Small intestine (tissue), 7 donors: ENCODE measurements around the gene ATF7. TPM values are rescaled to one million over a fixed set of nuclear protein-coding genes. Genes with fewer than 3 reads are reported as not detected.

Source experiments
- DNase-seq, 2 donors: peaks; one replicate each; pipeline versions ENCODE4 v3.0.0 to v3.0.0-alpha.2; 2013
- FAIRE-seq: peaks from 2 replicates; lab custom pipeline; 2012; peaks lifted over from hg19 to GRCh38; lab: Jason Lieb, UNC
- H3K27ac ChIP-seq, 3 donors: one replicate each; pipeline ENCODE4 v1.5.1; 2013; ENCODE audit warnings: low read length in 2 of 3, mild to moderate bottlenecking in 2 of 3, control low read depth in 1 of 3, inconsistent platforms in 1 of 3, low read depth in 1 of 3, moderate library complexity in 1 of 3
- H3K27me3 ChIP-seq, 3 donors: one replicate each; pipeline ENCODE4 v1.6.1; 2013; ENCODE audit warnings: low read length in 3 of 3, inconsistent platforms in 1 of 3; ENCODE audit not compliant: control insufficient read depth in 3 of 3, insufficient read depth in 3 of 3
- H3K36me3 ChIP-seq, 3 donors: one replicate each; pipeline ENCODE4 v1.6.1; 2013; ENCODE audit warnings: low read length in 3 of 3, inconsistent platforms in 1 of 3, low read depth in 1 of 3, mild to moderate bottlenecking in 1 of 3, moderate library complexity in 1 of 3; ENCODE audit not compliant: control insufficient read depth in 3 of 3, insufficient read depth in 2 of 3
- H3K4me1 ChIP-seq, 3 donors: one replicate each; pipeline ENCODE4 v1.6.1; 2013; ENCODE audit warnings: low read length in 2 of 3, inconsistent platforms in 1 of 3, low read depth in 1 of 3, mild to moderate bottlenecking in 1 of 3, moderate library complexity in 1 of 3; ENCODE audit not compliant: control insufficient read depth in 3 of 3, insufficient read depth in 2 of 3
- H3K4me3 ChIP-seq, 3 donors: one replicate each; pipeline ENCODE4 v1.5.1; 2013; ENCODE audit warnings: low read length in 3 of 3, control low read depth in 1 of 3, inconsistent platforms in 1 of 3, low read depth in 1 of 3, mild to moderate bottlenecking in 1 of 3, moderate library complexity in 1 of 3
- H3K9me3 ChIP-seq, 2 donors: one replicate each; pipeline ENCODE4 v1.6.1; 2013; ENCODE audit warnings: low read depth in 1 of 2, low read length in 1 of 2; ENCODE audit not compliant: control insufficient read depth in 2 of 2, insufficient read depth in 1 of 2
- WGBS, 3 donors: extraction: QIAGEN DNeasy Blood & Tissue Kit; methylation state at CpG; one replicate each; pipeline ENCODE4 v1.1.7; 2013; 5-methylcytosine and 5-hydroxymethylcytosine counted together
- polyA plus RNA-seq, 4 donors: library from polyadenylated mRNA; stranded (reverse) in 3 of 4; unstranded in 1 of 4; fragments of 200-250 nt in 3 of 4; fragments of 120-200 nt in 1 of 4; gene quantifications; one replicate each; pipeline versions ENCODE4 v1.2.1 to v1.2.3, GENCODE V29; 2013
- donor health status: healthy with polysubstance abuse.
- donor health status: control.
- donor health status: control.
- donor health status: Bipolar disorder and iron deficiency.
- donor health status: healthy.

The ATF7 gene
- polyA plus RNA-seq, 4 donors: 8.6 to 32.9 (median 14.5) TPM

- Histone ChIP-seq H3K27ac (no peak overlapping the region), H3K4me1 (peaks cover 6 to 51% (median 7%) of the 10 kb centered on the region in 3 donors), H3K27me3 (peaks cover 0 to 3% (median 0%) of the 10 kb centered on the region in 3 donors), H3K9me3 (no peaks in the 10 kb centered on the region), H3K4me3 (no peak overlapping the region), H3K36me3 (no peaks in the 10 kb centered on the region)
- FAIRE-seq: no peak
- no peak for DNase-seq
- WGBS, 3 donors: 76 to 90% (median 84%) methylated on average over 3 of the region's 3 CpGs
Measured at GRCh38 chr12:53497461-53497860, 128.7 kb downstream of the ATF7 start.

DNA sequence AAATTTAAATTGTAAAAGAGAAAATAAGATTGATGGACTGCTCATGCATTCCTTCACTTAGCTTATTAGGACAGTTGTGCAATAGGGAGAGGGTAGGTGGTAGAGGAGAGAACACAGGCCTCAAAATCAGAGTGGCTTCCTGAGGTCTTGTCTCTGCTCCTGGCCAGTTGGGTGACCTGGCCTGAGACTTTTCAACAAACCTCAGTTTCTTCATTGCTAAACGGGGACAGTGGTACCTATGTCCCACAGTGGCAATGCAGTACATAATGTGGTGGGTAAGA lies 129.5 kb downstream of the ATF7 start:
- Histone ChIP-seq H3K36me3 (no peaks in the 10 kb centered on the region), H3K27me3 (peaks cover 0 to 3% (median 0%) of the 10 kb centered on the region in 3 donors), H3K4me3 (peak overlapping the region in 1 of 3 donors; percentile 16), H3K4me1 (peaks cover 3 to 51% (median 4%) of the 10 kb centered on the region in 3 donors), H3K27ac (peak overlapping the region in 1 of 3 donors; percentile 6), H3K9me3 (no peaks in the 10 kb centered on the region)
- DNase-seq: no peak
- 75 to 82% (median 79%) methylated on average over 1 of the region's 1 CpG for WGBS, 3 donors
- no peak for FAIRE-seq

- H3K36me3 ChIP-seq: no peaks in the 10 kb centered on the region
Measured at GRCh38 chr12:53495903-53496751, 130.1 kb downstream of the ATF7 start.

DNA sequence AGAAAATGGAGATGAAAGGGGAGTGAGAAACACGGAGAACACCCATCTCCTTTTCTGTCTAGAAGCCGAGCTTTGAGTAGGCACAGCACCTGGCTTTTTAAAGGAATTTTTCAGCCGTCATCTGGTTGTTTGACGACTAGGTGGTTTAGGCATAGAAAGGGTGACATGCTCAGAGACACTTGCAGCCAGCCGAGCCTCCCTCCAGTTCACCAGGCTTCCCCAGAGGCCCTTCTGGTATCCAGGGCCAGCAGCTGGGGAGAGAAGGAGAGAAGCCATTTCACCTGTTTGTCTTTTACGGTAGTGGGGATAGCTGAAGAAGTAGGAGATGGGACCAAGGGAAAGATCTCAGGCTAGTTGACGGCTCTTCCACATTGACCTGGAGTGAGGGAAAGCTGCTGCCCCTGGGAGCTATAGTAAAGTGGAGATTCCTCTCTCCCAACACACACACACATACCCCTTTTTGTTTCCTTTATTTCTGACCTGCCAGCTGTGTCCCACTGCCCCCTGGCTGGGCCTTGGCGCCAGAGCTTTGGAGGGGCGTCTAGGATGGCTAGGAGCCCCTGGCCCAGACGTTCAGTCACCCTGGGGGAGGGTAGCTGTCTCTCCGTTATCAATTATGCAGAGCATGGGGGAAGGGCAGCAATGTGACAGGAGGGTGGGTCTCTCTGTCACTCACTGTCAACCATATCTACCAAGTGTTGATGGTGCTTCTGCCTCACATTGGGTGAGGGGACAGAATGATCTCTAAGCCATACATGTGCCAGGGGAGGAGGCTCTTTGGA lies 132.4 kb downstream of the ATF7 start:
- Histone ChIP-seq H3K27ac (peak overlapping the region; percentile 65 to 84 (median 72)), H3K4me3 (peak overlapping the region in 2 of 3 donors; percentile 58 to 75), H3K27me3 (peaks cover 0 to 3% (median 0%) of the 10 kb centered on the region in 3 donors), H3K9me3 (no peaks in the 10 kb centered on the region), H3K36me3 (no peaks in the 10 kb centered on the region), H3K4me1 (peaks cover 2 to 37% (median 3%) of the 10 kb centered on the region in 3 donors)
- 28 to 37% (median 32%) methylated on average over 11 of the region's 11 CpGs for WGBS, 3 donors
- FAIRE-seq: no peak
- no peak for DNase-seq

More at GRCh38 chr12:53495903-53496751, 130.1 kb downstream of the ATF7 start:
- FAIRE-seq (no peak), DNase-seq (peak; percentile 40 to 89)
- H3K4me3 ChIP-seq: peak overlapping the region in 1 of 3 donors; percentile 16
- peaks cover 0 to 3% (median 0%) of the 10 kb centered on the region in 3 donors for H3K27me3 ChIP-seq
- H3K4me1 ChIP-seq: peaks cover 2 to 48% (median 3%) of the 10 kb centered on the region in 3 donors
- H3K27ac ChIP-seq: peak overlapping the region in 2 of 3 donors; percentile 25 to 58
- WGBS, 3 donors: 24 to 48% (median 35%) methylated on average over 5 of the region's 5 CpGs
- no peaks in the 10 kb centered on the region for H3K9me3 ChIP-seq

- Histone ChIP-seq H3K9me3 (no peaks in the 10 kb centered on the region), H3K36me3 (peaks cover 0 to 2% (median 0%) of the 10 kb centered on the region in 3 donors), H3K4me1 (peaks cover 2 to 33% (median 3%) of the 10 kb centered on the region in 3 donors), H3K4me3 (peak overlapping the region; percentile 25 to 75 (median 58)), H3K27ac (peak overlapping the region; percentile 65 to 84 (median 72)), H3K27me3 (no peaks in the 10 kb centered on the region)
- no peak for FAIRE-seq
- peak; percentile 88 to 96 for DNase-seq
- 1 to 2% (median 1%) methylated on average over 35 to 52 of the region's 52 CpGs for WGBS, 3 donors
Measured at GRCh38 chr12:53492830-53493609, 133.2 kb downstream of the ATF7 start.

DNA sequence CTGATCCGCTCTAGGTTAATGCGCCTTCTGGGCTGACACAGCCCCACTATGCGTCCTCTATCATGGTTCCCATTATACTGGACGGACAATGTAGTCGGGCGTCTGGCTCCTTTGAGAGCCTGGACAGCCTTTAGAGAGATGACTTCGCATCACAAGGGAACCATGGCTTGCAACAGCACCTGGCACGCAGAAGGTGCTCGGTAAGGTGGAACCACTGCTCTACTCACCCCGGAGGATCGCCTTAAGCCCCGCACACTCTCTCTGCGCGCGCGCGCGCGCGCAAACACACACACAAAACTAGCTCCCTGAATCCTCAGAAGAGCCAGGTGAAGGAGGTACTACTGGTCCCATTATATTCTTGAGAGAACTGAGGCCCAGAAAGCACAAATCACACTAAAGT lies 134.0 kb downstream of the ATF7 start:
- no peaks in the 10 kb centered on the region for H3K27me3 ChIP-seq
- peaks cover 2 to 33% (median 3%) of the 10 kb centered on the region in 3 donors for H3K4me1 ChIP-seq
- DNase-seq (no peak), FAIRE-seq (no peak)
- H3K9me3 ChIP-seq: no peaks in the 10 kb centered on the region
- 58 to 81% (median 80%) methylated on average over 20 of the region's 20 CpGs for WGBS, 3 donors
- H3K27ac ChIP-seq: peak overlapping the region in 2 of 3 donors; percentile 26 to 84
- H3K36me3 ChIP-seq: peaks cover 0 to 9% (median 0%) of the 10 kb centered on the region in 3 donors
- H3K4me3 ChIP-seq: peak overlapping the region in 1 of 3 donors; percentile 75

DNA sequence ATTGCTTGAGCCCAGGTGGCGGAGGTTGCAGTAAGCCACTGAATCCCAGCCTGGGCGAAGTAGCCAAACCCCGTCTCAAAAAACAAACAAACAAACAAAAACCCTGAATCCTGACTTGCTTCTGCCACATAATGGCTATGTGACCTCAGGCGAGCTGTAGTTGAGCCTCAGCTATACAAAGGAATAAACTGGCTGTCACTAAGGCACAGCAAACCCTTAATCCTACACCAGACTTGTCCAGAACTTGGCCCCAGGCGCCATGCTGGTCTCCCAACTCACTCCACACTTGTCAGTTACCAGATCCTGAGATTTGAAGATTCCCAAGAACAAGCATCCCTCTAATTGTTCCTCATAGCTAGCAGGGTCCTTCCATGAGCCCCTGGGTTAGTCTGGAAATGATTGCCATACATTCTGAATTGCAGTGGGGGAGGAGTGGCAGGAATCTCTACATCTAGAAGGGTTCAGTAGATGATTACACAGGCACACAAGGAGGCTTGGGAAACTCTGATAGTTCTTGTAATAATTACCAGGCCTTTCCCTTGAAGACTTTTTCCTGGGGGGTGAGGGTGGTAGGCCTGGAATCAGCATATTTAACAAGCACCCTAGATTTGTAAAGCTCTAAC lies 136.8 kb downstream of the ATF7 start:
- Histone ChIP-seq H3K27me3 (no peaks in the 10 kb centered on the region), H3K36me3 (peaks cover 0 to 34% (median 2%) of the 10 kb centered on the region in 3 donors), H3K4me3 (no peak overlapping the region), H3K9me3 (no peaks in the 10 kb centered on the region), H3K27ac (no peak overlapping the region), H3K4me1 (peaks cover 2 to 21% (median 3%) of the 10 kb centered on the region in 3 donors)
- DNase-seq (no peak), FAIRE-seq (no peak)
- WGBS, 3 donors: 95 to 97% (median 96%) methylated on average over 5 of the region's 5 CpGs
